ENCODE data around the gene VEZT. TPM values are rescaled to one million over a fixed set of nuclear protein-coding genes. Genes with fewer than 3 reads are reported as not detected.
"Not testable (repeated sequence)": the region's sequence is repeated elsewhere in the genome, so short reads cannot be mapped to it uniquely, and the experiment has no call there.

The VEZT gene
- polyA plus RNA-seq, 1 donor from 2014 or later: 219 TPM

DNA sequence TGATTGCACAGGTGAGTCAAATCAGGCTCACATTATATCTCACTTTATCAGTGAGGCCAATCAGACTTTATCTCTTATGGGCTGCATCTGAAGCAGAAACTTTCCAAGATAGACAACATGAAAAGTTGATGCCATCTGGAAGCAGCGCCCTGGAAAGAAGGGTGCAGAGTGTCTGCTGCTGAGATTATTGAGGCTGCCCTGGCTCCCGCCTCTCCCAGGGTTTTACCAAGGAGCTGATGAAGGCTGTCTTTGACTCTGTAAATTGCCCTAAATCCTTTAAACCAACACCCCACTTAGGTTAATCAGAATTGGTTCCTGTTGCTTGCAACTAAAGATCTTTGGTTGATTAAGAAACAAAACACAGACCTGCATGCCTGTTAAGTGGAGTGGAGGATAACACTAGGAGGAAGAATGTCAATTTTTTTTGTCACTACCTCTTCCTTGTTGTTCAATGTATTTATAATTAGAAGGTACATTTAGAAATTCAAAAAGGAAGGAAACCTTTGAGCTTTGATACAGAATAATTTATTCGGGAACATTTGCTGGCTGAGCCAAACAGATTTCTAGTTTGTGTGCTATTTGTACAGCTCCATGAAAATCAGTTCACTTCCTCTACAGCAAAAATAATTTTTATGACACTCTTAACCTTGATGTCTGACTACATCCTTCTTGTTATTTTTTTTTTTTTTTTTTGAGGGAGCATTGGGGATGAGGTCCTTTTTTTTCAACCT, 104.1 kb downstream of the VEZT start (continued):
- TF ChIP-seq EZH2 (IDR thresholded peaks at IDR 0.05; ENCODE audit: borderline replicate concordance, insufficient read depth, low read length, poor library complexity, severe bottlenecking) (no peak), EP300 (conservative IDR thresholded peaks at IDR 0.05; ENCODE audit: poor library complexity, severe bottlenecking) (no peak)

- Histone ChIP-seq H2AFZ (ENCODE audit: low read depth, low read length) (no peak overlapping the region), H3K36me3 (ENCODE audit: insufficient read depth, low read length) (no peaks in the 10 kb centered on the region), H3K79me2 (replicated peaks; ENCODE audit: insufficient read depth, low read length) (no peaks in the 10 kb centered on the region), H3K9ac (ENCODE audit: low read length) (no peak overlapping the region), H3K9me2 (ENCODE audit: insufficient read depth, low read length) (no peaks in the 10 kb centered on the region), H3K4me2 (ENCODE audit: low read length) (no peak overlapping the region), H3K27ac (ENCODE audit: low read length) (no peak overlapping the region), H4K20me1 (ENCODE audit: insufficient read depth) (no peaks in the 10 kb centered on the region), H3K4me3 (ENCODE audit: low read length) (no peak overlapping the region), H3K9me3 (ENCODE audit: low read length) (no peaks in the 10 kb centered on the region), H3F3A (ENCODE audit: insufficient read depth, low read length, poor library complexity, severe bottlenecking) (no peaks in the 10 kb centered on the region), H3K27me3 (ENCODE audit: insufficient read depth, low read depth, low read length) (no peaks in the 10 kb centered on the region)
- TF ChIP-seq, protein P1, sequence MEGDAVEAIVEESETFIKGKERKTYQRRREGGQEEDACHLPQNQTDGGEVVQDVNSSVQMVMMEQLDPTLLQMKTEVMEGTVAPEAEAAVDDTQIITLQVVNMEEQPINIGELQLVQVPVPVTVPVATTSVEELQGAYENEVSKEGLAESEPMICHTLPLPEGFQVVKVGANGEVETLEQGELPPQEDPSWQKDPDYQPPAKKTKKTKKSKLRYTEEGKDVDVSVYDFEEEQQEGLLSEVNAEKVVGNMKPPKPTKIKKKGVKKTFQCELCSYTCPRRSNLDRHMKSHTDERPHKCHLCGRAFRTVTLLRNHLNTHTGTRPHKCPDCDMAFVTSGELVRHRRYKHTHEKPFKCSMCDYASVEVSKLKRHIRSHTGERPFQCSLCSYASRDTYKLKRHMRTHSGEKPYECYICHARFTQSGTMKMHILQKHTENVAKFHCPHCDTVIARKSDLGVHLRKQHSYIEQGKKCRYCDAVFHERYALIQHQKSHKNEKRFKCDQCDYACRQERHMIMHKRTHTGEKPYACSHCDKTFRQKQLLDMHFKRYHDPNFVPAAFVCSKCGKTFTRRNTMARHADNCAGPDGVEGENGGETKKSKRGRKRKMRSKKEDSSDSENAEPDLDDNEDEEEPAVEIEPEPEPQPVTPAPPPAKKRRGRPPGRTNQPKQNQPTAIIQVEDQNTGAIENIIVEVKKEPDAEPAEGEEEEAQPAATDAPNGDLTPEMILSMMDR (IDR thresholded peaks at IDR 0.05; ENCODE audit: poor library complexity, severe bottlenecking): no peak
- TF ChIP-seq MXI1 (conservative IDR thresholded peaks at IDR 0.05; ENCODE audit: poor library complexity, severe bottlenecking) (no peak), REST (IDR thresholded peaks at IDR 0.05; ENCODE audit: borderline replicate concordance) (no peak), TAF1 (IDR thresholded peaks at IDR 0.05; ENCODE audit: low read depth) (no peak), EZH2 (IDR thresholded peaks at IDR 0.05; ENCODE audit: borderline replicate concordance, insufficient read depth, low read length, poor library complexity, severe bottlenecking) (no peak), RAD21 (conservative IDR thresholded peaks at IDR 0.05) (no peak), POLR2AphosphoS5 (IDR thresholded peaks at IDR 0.05) (no peak)
These were observed 104.7 kb downstream of the VEZT start for GRCh38 chr12:95322326-95322725.

GRCh38 chr12:95323212-95323611, 105.6 kb downstream of the VEZT start:
- no peak overlapping the region for H3K27ac ChIP-seq (ENCODE audit: low read length)
- no peak overlapping the region for H3K4me2 ChIP-seq (ENCODE audit: low read length)
- no peak overlapping the region for H3K4me3 ChIP-seq (ENCODE audit: low read length)
- no peaks in the 10 kb centered on the region for H3K9me3 ChIP-seq (ENCODE audit: low read length)
- H3K36me3 ChIP-seq (ENCODE audit: insufficient read depth, low read length): no peaks in the 10 kb centered on the region
- no peaks in the 10 kb centered on the region for H4K20me1 ChIP-seq (ENCODE audit: insufficient read depth)
- TF ChIP-seq, protein P1 (IDR thresholded peaks at IDR 0.05; ENCODE audit: poor library complexity, severe bottlenecking): no peak
- no peak for TF ChIP-seq REST (IDR thresholded peaks at IDR 0.05; ENCODE audit: borderline replicate concordance)
- TF ChIP-seq SMC3 (conservative IDR thresholded peaks at IDR 0.05; ENCODE audit: poor library complexity): no peak
- H3F3A ChIP-seq (ENCODE audit: insufficient read depth, low read length, poor library complexity, severe bottlenecking): no peaks in the 10 kb centered on the region
- no peak overlapping the region for H2AFZ ChIP-seq (ENCODE audit: low read depth, low read length)
- H3K79me2 ChIP-seq (replicated peaks; ENCODE audit: insufficient read depth, low read length): no peaks in the 10 kb centered on the region
- no peaks in the 10 kb centered on the region for H3K9me2 ChIP-seq (ENCODE audit: insufficient read depth, low read length)
- no peaks in the 10 kb centered on the region for H3K27me3 ChIP-seq (ENCODE audit: insufficient read depth, low read depth, low read length)
- no peak overlapping the region for H3K9ac ChIP-seq (ENCODE audit: low read length)

- H3K4me2 ChIP-seq (ENCODE audit: low read length); H3K36me3 ChIP-seq (ENCODE audit: insufficient read depth, low read length); H2AFZ ChIP-seq (ENCODE audit: low read depth, low read length); H3K4me3 ChIP-seq (ENCODE audit: low read length); H3K9me2 ChIP-seq (ENCODE audit: insufficient read depth, low read length); H3K27me3 ChIP-seq (ENCODE audit: insufficient read depth, low read depth, low read length); H3K79me2 ChIP-seq (replicated peaks; ENCODE audit: insufficient read depth, low read length); H3K9ac ChIP-seq (ENCODE audit: low read length); H3K27ac ChIP-seq (ENCODE audit: low read length); H3K9me3 ChIP-seq (ENCODE audit: low read length); H3F3A ChIP-seq (ENCODE audit: insufficient read depth, low read length, poor library complexity, severe bottlenecking); H4K20me1 ChIP-seq (ENCODE audit: insufficient read depth): not testable (repeated sequence)
These were observed 106.6 kb downstream of the VEZT start for GRCh38 chr12:95324246-95324645.
